ENCODE measurements around the gene UBE2E2.
"Not testable (repeated sequence)": the region's sequence is repeated elsewhere in the genome, so short reads cannot be mapped to it uniquely, and the experiment has no call there.

The UBE2E2 gene

DNA sequence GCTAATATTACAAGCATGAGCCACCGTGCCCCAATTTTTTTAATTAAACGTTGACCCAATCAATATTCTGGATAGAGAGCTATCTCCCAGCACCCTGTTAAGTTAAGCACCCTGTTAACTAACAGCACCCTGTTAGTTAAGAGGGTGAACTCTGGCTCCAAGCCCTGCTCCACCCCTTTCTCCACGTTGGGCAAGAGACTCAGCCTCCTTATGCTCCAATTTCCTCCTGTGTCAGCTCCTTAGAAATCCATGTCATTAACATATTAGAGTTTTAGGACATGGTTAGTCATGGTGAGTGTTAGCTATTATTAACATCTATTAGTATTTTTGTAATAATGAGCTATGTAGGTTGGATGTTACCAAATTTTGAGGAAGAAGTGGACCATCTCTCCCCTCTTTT is 385.4 kb downstream of the UBE2E2 start:
- no peak for DNase-seq (ENCODE audit: low read depth)

GRCh38 chr3:23589602-23590001 is 386.5 kb downstream of the UBE2E2 start:
- no peak for DNase-seq (ENCODE audit: low read depth)

- no peak for DNase-seq (ENCODE audit: low read depth)
Observed at GRCh38 chr3:23590424-23591273, 387.5 kb downstream of the UBE2E2 start.

DNA sequence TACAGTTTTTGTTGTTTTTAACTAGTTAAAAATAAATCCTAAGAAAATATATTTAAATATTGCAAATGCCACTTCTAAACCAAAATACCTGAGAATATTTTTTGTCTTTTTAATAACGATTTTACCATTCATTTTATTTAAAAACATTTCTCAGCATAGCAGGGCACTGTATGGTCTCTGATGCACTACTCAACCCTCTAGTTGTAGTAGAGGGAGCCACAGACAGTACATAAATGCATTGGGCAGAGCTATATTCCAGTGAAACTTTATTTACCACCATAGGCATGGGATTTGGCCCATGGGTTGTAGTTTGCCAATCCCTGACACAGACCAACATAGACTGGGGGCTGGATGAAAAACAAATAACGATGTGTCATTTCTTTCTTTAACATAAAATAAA is 388.2 kb downstream of the UBE2E2 start:
- no peak for DNase-seq (ENCODE audit: low read depth)

DNA sequence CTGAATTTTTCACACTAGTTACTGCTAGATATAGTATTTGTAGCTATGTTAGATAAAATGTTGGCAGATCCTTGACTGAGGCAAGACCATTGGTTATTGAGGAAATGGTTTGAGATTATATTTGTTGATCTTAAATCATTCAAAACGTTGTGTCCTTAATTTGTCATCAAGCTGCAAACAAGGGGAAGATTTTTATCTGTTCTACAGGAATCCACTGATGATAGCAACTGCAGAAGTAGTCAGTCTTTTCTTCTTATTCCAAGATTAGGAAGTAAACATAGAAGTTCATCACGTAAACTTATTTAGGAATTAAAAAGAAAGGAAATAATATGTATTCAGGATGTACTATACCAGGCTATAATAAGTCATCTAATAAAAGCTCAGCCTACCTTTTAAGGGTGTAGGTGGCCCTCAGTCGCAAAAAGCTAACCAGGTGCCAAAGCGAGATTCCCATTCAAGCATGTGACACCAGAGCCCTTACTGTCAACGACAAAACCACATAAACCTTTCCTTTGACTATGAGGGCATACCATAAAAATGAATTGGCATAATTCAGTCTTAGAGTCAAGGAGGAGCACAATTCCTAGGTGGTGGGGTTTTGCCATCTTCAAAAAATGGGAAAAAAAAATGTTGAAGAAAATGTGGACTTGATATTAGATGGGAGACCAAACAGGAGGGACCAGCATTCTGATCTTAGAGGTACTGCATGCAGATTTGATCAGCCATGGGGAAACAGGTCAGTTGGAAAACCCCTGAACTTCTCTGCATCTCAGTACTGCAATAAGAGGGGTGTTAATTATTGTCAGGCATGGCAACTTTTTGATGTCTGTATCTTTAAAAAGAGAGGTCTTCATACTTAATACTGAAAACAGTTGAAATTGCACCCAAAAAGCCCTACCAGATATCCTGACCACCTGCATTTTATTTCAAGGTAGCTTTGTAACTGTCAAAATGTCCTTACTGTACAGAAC is 390.1 kb downstream of the UBE2E2 start:
- DNase-seq (ENCODE audit: low read depth): no peak

DNA sequence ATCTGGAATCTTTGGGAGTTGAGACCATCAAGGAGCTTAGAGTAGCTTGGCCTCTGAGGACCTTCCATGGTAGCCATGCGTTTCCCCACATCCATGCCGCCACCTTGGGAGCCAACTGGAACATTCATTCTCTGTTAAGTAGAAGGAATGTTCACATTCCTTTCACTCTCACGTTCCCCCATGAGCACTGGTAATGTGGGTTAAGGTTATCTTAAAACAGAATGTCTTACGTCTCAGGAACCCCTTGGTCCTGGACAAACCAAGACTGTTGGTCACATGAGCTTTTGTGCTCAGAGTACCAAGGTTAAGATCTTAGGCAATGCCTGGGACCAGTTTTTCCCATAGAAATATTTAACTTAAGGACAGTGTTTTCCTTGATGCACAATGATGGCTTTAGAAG is 390.9 kb downstream of the UBE2E2 start:
- DNase-seq (ENCODE audit: low read depth): no peak

GRCh38 chr3:23594894-23595670 is 392.0 kb downstream of the UBE2E2 start:
- no peak for DNase-seq (ENCODE audit: low read depth)

DNA sequence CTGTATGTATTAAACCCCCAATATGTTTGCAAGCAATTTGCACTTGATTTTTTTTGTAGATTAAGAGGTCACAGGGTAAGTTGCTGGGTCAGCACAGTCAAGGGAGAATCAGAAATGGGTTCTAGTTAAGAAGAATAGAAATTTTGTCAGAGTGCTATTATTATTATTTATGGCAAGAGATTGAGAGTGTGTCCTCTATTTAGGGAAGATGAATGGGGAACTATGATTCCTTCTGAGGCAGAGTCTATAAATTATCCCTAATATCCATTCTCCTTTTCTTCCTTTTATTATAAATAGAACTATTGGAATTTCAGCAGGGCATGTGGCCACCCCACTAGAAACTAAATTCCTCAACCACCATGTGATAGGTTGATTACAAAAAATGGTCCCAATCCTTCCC is 392.7 kb downstream of the UBE2E2 start:
- DNase-seq (ENCODE audit: low read depth): no peak

DNA sequence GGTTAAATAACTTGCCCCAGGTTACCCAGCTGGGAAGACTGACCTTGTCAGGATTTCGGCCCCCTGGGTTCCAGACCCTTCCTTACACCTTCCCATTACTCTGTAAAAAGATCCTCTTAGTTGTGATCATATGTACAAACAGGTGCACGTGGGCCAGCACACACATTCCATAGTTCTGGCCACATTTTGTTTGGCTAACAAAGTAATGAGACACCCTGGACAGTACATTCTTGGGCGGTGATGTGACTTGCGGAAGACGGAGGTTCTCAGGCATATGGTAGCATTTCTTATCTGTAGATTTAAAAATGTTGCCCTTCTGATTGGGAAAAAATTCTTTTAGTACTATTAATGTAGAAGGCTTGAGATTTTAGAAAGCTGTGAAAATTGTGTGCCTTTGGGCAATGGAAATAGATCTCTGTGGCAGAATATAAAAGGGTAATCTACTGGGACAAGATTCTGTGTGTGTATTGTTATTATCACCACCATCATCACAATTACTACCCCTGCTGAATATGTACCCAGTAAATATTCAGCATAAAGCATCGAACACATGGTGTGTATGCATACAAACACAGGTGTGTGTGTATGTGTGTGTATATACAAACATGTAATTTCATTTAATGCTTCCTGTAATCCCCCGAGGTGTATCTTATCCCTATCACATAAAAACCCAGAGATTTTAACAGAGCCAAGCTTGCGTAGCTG is 397.2 kb downstream of the UBE2E2 start:
- no peak for DNase-seq (ENCODE audit: low read depth)

- no peak for DNase-seq (ENCODE audit: low read depth)
Observed at GRCh38 chr3:23601091-23601822, 398.1 kb downstream of the UBE2E2 start.

- DNase-seq (ENCODE audit: low read depth): no peak
Observed at GRCh38 chr3:23602971-23603370, 399.8 kb downstream of the UBE2E2 start.

DNA sequence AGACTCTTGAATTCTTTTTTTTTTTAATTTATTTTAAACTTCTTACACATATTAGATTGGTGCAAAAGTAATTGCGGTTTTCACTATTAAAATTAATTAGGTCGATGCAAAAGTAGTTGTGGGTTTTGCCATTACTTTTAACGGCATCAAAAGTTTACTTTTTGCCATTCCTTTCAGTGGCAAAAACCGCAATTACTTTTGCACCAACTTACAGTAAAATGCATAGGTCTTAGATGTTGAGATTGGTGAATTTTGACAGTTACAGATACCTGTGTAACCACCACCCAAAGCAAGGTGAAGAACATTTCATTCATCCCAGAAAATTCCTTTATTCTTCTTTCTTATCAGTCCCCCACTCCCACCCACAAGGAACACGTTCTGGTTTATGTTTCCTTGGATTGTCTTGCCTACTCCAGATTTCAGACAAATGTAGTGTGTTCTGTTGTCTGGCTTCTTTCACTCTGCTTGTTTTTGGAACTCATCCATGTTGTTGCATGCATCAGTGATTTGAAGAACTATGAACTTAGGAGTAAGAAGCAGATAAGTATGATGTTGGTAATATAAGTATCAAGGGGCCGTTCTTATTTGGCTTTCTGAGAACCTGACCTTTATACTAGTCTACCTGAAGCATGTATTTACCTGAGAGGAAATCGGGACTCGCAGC is 404.2 kb downstream of the UBE2E2 start:
- DNase-seq (ENCODE audit: low read depth): no peak

- no peak for DNase-seq (ENCODE audit: low read depth)
Observed at GRCh38 chr3:23608650-23609049, 405.5 kb downstream of the UBE2E2 start.

GRCh38 chr3:23611737-23612295 is 408.7 kb downstream of the UBE2E2 start:
- no peak for DNase-seq (ENCODE audit: low read depth)

DNA sequence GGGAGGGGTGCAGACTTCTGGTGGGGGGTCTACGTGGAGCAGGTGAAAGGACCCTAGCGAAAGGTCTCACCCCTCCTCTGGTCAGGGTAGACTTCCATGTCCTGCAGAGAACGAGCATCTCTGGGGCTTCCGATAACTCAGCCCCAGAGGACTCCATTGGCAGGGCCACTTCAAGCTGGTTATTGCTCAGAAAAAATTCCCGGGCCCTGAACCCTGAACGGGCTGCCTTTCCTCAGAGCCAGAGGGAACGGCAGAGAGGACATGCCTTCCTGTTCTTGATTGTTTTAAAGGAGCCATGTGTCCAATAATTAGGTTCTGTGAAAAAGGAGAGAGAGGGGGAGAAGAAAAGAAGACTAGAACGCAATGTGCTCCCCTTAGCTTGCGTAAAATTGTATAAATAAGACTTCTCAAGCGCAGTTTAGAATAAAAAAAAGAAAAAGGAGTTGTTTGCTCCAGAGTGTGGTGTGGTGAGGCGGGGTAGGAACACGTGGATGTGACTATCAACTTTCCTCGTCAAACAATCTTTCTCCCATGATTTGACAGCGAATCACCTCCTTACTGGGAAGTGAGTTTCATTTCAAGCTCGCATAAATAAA is 409.3 kb downstream of the UBE2E2 start:
- no peak for DNase-seq (ENCODE audit: low read depth)

DNA sequence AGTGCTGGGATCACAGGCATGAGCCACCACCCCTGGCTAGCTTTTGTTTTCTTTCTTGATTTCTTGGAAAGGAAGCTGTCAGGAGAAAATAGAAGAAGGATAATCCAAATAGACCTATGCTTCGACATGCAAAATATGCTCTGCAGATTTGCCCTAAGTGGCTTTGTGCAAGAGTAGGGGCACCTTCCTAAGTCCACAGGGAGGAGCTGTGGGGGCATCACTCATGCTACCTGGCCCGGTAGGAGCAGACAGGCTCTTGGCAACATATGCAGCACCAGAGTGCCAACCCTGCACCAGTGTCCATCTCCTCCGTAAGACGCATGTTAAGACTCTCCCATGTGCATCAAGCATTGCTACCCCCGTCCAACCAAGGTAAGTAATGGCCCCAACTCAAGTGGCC is 411.9 kb downstream of the UBE2E2 start:
- no peak for DNase-seq (ENCODE audit: low read depth)

- DNase-seq (ENCODE audit: low read depth): not testable (repeated sequence)
Observed at GRCh38 chr3:23618475-23618874, 415.3 kb downstream of the UBE2E2 start.

DNA sequence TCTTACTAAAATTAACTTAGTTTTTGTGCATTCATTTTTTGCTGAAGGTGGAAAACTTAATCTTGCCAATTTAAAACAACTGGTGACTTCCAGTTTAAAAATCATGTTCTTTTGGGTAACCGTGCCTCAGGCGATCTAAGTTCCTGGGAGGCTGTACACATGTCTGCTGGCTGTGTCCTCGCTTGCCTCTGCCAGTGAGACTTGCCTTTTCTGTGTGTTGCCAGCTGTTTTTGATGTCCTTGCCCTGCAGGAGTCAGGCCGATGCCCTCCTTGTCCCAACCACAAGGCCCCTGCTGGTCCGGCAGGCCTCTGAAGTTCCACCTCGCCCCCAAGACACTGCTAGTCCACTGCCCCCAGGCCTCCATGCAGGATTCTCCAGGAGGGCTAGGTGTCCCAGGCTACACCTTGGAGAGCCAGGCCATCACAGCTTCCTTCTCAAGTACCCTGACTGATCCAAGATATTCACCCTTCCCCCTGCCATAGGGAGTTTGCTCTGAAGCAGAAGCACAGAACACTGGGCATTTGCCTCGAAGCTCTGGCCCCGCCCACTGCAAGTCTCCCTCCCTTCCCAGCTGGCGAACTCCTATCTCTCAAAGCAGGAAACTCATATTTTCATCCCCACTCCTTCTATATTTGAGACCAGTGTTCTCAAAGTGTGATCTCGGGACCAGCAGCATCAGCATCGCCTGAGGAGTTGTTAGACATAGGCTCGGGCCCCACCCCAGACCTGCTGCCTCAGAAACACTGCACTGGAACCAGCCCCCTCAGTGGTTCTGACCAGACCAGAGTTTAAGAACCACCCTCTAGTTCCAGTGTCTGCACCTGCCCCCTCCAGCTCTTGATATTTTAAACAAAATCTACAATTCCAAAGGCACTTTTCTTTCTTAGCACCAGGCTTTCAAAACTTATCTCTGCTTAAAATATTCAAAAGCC is 416.8 kb downstream of the UBE2E2 start:
- DNase-seq (ENCODE audit: low read depth): no peak
